Pancreas (tissue), 10 donors: ENCODE results near the gene ANKRD27. TPM values are rescaled to one million over a fixed set of nuclear protein-coding genes. Genes with fewer than 3 reads are reported as not detected.
A peak's percentile ranks its signal among the peaks of the same experiment; 100 is the strongest.

Experiments used
- ATAC-seq, 4 donors: fragments of 200-7000 bp; cut with Tn5 transposase; one replicate each; pipeline versions ENCODE4 v1.8.0 to v1.9.1; 2020; ENCODE audit warnings: mild to moderate bottlenecking in 4 of 4, moderate library complexity in 4 of 4
- DNase-seq, 6 donors: peaks; one replicate each; pipeline ENCODE4 v3.0.0-alpha.2; 2020
- FAIRE-seq: peaks from 2 replicates; lab custom pipeline; 2012; peaks lifted over from hg19 to GRCh38; lab: Jason Lieb, UNC
- H3K27ac ChIP-seq, 4 donors: fragments of 200-600 bp; sonication (generic); 1 replicate in 3 of 4; 2 replicates in 1 of 4; pipeline versions ENCODE4 v1.5.0 to v1.8.0; 2020
- H3K27me3 ChIP-seq, 4 donors: fragments of 200-600 bp; one replicate each; pipeline ENCODE4 v1.8.0; 2021
- H3K36me3 ChIP-seq, 3 donors: fragments of 200-600 bp; sonication (generic) in 1 of 3; one replicate each; pipeline versions ENCODE4 v1.5.0 to v1.8.0; 2020 to 2021
- H3K4me1 ChIP-seq, 3 donors: fragments of 200-600 bp; one replicate each; pipeline ENCODE4 v1.8.0; 2021
- H3K4me3 ChIP-seq, 4 donors: fragments of 200-600 bp; sonication (generic) in 2 of 4; one replicate each; pipeline versions ENCODE4 v1.5.0 to v1.8.0; 2020 to 2021
- H3K9me3 ChIP-seq, 4 donors: fragments of 200-600 bp; one replicate each; pipeline ENCODE4 v1.8.0; 2021
- CTCF ChIP-seq, 4 donors: fragments of 200-600 bp; sonication (generic) in 3 of 4; IDR thresholded peaks; one replicate each; pipeline versions ENCODE4 v1.5.0 to v1.8.0; 2021; ENCODE audit warnings: antibody characterized with exemption in 4 of 4
- WGBS, 2 donors: extraction: QIAGEN DNeasy Blood & Tissue Kit; methylation state at CpG; one replicate each; pipeline ENCODE4 v1.1.7; 2013; 5-methylcytosine and 5-hydroxymethylcytosine counted together
- intact Hi-C, 3 donors: fragments of 100-400 bp; cut with DNase I; formaldehyde crosslinking; loops; one replicate each; pipeline versions ENCODE4 v1.11.1 to v1.14.2; 2022
- polyA plus RNA-seq, 2 donors: library from polyadenylated mRNA; stranded (reverse); fragments of 200-250 nt; gene quantifications; one replicate each; pipeline ENCODE4 v1.2.3, GENCODE V29; 2013
- total RNA-seq, 6 donors: library from RNA; stranded (reverse); fragmentation: NEBNext Ultra II Directional in 4 of 6; extraction: Animal tissue kit (Norgen Biotek cat#: 25700) in 4 of 6; gene quantifications; one replicate each; pipeline versions ENCODE4 v1.2.1 to v1.2.4, GENCODE V29; 2021 to 2023
- donor health status: healthy with polysubstance abuse.
- donor health status: DM: no; HTN: no; CAD: no; lungs with moderate emphysema.
- donor health status: DM: no; HTN: no; CAD: no.
- donor health status: control.
- donor health status: control.
- donor health status: Bipolar disorder and iron deficiency.
- donor health status: DM: yes; HTN: yes; CAD: no.
- donor health status: DM: no; HTN: no; CAD: no.
- donor health status: DM: no; HTN: no; CAD: no.
- donor health status: DM: yes; HTN: yes; CAD: no.

The ANKRD27 gene
- total and polyA plus RNA-seq, 8 donors = 4.5 to 17.6 (median 9.6) TPM

- TF ChIP-seq CTCF (IDR thresholded peaks at IDR 0.05) = no peak
- no peak for ATAC-seq
- H3K27ac ChIP-seq = no peak overlapping the region
- intact Hi-C loops = no loop called here
- FAIRE-seq = no peak
- H3K36me3 ChIP-seq = peaks cover 0 to 41% (median 3%) of the 10 kb centered on the region in 3 donors
- H3K27me3 ChIP-seq = no peaks in the 10 kb centered on the region
- no peak for DNase-seq
- H3K4me3 ChIP-seq = no peak overlapping the region
- 96 to 97% methylated on average over 14 of the region's 14 CpGs for WGBS, 2 donors
- H3K9me3 ChIP-seq = no peaks in the 10 kb centered on the region
- no peaks in the 10 kb centered on the region for H3K4me1 ChIP-seq
Observed at GRCh38 chr19:32603961-32604360, 71.0 kb downstream of the ANKRD27 start.

- Histone ChIP-seq H3K27me3 (no peaks in the 10 kb centered on the region), H3K4me1 (no peaks in the 10 kb centered on the region), H3K9me3 (no peaks in the 10 kb centered on the region), H3K27ac (no peak overlapping the region), H3K36me3 (peaks cover 0 to 33% (median 3%) of the 10 kb centered on the region in 3 donors), H3K4me3 (no peak overlapping the region)
- intact Hi-C loops = no loop called here
- peak; percentile 73 to 84 (median 80) for TF ChIP-seq CTCF (IDR thresholded peaks at IDR 0.05)
- peak; percentile 58 to 81 (median 77) for ATAC-seq
- peak; percentile 34 for FAIRE-seq
- WGBS, 2 donors = 14% methylated on average over 2 of the region's 2 CpGs
- peak in 1 of 6 donors; percentile 33 for DNase-seq
Observed at GRCh38 chr19:32599736-32600157, 75.2 kb downstream of the ANKRD27 start.

- H3K27ac ChIP-seq = no peak overlapping the region
- 81 to 82% methylated on average over 6 of the region's 6 CpGs for WGBS, 2 donors
- intact Hi-C loops = no loop called here
- H3K27me3 ChIP-seq = no peaks in the 10 kb centered on the region
- TF ChIP-seq CTCF (IDR thresholded peaks at IDR 0.05) = no peak
- H3K9me3 ChIP-seq = no peaks in the 10 kb centered on the region
- H3K4me1 ChIP-seq = no peaks in the 10 kb centered on the region
- ATAC-seq (no peak), FAIRE-seq (no peak), DNase-seq (no peak)
- H3K36me3 ChIP-seq = peaks cover 0 to 28% (median 3%) of the 10 kb centered on the region in 3 donors
- H3K4me3 ChIP-seq = no peak overlapping the region
Observed at GRCh38 chr19:32599258-32599657, 75.7 kb downstream of the ANKRD27 start.

- 91 to 92% methylated on average over 11 of the region's 11 CpGs for WGBS, 2 donors
- FAIRE-seq = no peak
- DNase-seq = no peak
Observed at GRCh38 chr19:32598022-32598421, 77.0 kb downstream of the ANKRD27 start.

More at GRCh38 chr19:32598022-32598421, 77.0 kb downstream of the ANKRD27 start:
- intact Hi-C loops = no loop called here
- no peak for TF ChIP-seq CTCF (IDR thresholded peaks at IDR 0.05)
- H3K4me3 ChIP-seq = no peak overlapping the region
- peaks cover 0 to 17% (median 0%) of the 10 kb centered on the region in 3 donors for H3K36me3 ChIP-seq
- no peaks in the 10 kb centered on the region for H3K9me3 ChIP-seq
- no peak overlapping the region for H3K27ac ChIP-seq
- ATAC-seq = no peak
- no peaks in the 10 kb centered on the region for H3K4me1 ChIP-seq
- H3K27me3 ChIP-seq = no peaks in the 10 kb centered on the region
